Immature natural killer cell (primary cell): ENCODE measurements around the gene RASSF8. TPM values are rescaled to one million over a fixed set of nuclear protein-coding genes. Genes with fewer than 3 reads are reported as not detected.

Experiments used
- DNase-seq, 3 donors: peaks; one replicate each; pipeline ENCODE4 v3.0.0; 2022; ENCODE audit warnings: mixed read lengths in 1 of 3
- H3K27ac Mint-ChIP-seq, 6 donors: one replicate each; pipeline ENCODE4 v1.8.0; 2020; ENCODE audit warnings: mixed read lengths in 6 of 6, mild to moderate bottlenecking in 5 of 6, inconsistent platforms in 4 of 6, moderate library complexity in 3 of 6
- H3K27me3 Mint-ChIP-seq, 3 donors: one replicate each; pipeline ENCODE4 v1.8.0; 2020 to 2021; ENCODE audit warnings: low read depth in 3 of 3, mild to moderate bottlenecking in 3 of 3, mixed read lengths in 3 of 3, moderate library complexity in 3 of 3, inconsistent platforms in 1 of 3
- H3K36me3 Mint-ChIP-seq, 3 donors: one replicate each; pipeline ENCODE4 v1.8.0; 2020; ENCODE audit warnings: mixed read lengths in 3 of 3, inconsistent platforms in 2 of 3, mild to moderate bottlenecking in 2 of 3
- H3K4me1 Mint-ChIP-seq, 2 donors: one replicate each; pipeline ENCODE4 v1.8.0; 2020; ENCODE audit warnings: inconsistent platforms in 2 of 2, mild to moderate bottlenecking in 2 of 2, mixed read lengths in 2 of 2, moderate library complexity in 1 of 2
- H3K4me3 Mint-ChIP-seq, 5 donors: one replicate each; pipeline ENCODE4 v1.8.0; 2020; ENCODE audit warnings: mild to moderate bottlenecking in 5 of 5, mixed read lengths in 5 of 5, inconsistent platforms in 3 of 5, moderate library complexity in 3 of 5
- H3K9me3 Mint-ChIP-seq, 6 donors: one replicate each; pipeline ENCODE4 v1.8.0; 2020; ENCODE audit warnings: mild to moderate bottlenecking in 6 of 6, mixed read lengths in 6 of 6, inconsistent platforms in 4 of 6, moderate library complexity in 3 of 6
- polyA plus RNA-seq, 3 donors: library from polyadenylated mRNA; unstranded; fragments of 300-500 nt; fragmentation: Illumina TruSeq; gene quantifications; one replicate each; pipeline ENCODE4 v1.2.3, GENCODE V29; 2021

Gene RASSF8
- polyA plus RNA-seq, 3 donors from 2014 or later: 0.30 to 1.3 TPM; not detected in 1

DNA sequence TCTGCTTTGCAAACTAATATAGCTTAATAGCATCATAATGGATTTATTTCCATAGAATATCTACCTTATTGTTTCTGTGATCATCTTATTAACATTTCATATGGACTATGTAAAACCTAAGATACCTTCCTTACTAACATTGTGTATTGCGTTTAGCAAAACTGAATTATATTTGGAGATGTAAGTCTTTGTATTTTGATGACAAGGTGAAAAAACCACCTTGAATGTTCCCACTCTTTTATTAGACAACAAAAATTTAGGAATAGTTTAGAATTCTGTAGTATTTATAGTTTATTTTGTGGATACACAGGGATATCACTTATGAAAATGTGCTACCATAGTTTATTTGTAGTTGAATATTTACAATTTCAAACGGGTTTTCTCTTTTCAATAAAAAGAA, 32.0 kb downstream of the RASSF8 start:
- Mint-ChIP-seq H3K36me3 (no peaks in the 10 kb centered on the region), H3K27me3 (peaks cover 0 to 3% (median 0%) of the 10 kb centered on the region in 3 donors), H3K27ac (no peak overlapping the region), H3K9me3 (no peaks in the 10 kb centered on the region), H3K4me3 (no peak overlapping the region), H3K4me1 (no peaks in the 10 kb centered on the region)
- DNase-seq: no peak

DNA sequence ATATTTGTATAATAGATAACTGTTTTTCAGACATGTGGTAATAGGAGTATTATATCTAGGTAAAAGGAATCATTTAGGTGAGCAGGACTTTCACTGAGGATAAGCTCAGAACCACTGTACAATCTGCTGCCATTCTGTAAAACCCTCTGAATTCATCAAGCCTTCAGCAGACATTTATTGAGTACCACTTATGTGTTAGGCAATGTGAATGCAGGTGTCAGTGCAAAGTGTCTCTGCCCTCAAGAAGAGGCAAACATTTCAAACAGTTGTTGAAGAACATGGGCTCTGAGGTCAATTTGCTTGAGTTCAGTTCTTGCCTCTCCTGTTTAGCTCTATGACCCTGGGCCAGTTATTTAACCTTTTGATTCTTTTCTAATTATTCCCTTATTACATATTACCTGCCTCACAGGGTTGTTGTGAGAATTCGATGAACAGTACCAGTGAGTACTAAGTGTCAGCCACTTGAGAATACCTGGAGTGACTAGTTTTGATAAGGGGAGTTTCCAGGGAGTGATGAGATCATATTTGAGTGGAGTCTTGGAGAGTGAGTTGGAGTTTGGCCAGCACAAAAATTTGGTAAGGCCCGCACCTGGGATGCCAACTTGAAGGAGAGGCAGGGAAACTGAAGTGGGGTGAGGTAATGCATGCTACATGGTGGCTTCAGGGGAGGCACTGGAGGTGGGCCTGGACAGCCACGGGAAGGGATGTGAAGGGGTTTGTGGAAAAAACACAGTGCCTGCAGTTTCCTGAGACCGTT, 33.7 kb downstream of the RASSF8 start:
- peaks cover 0 to 3% (median 0%) of the 10 kb centered on the region in 3 donors for H3K27me3 Mint-ChIP-seq
- no peaks in the 10 kb centered on the region for H3K9me3 Mint-ChIP-seq
- DNase-seq: no peak
- H3K4me3 Mint-ChIP-seq: no peak overlapping the region
- H3K36me3 Mint-ChIP-seq: no peaks in the 10 kb centered on the region
- no peaks in the 10 kb centered on the region for H3K4me1 Mint-ChIP-seq
- no peak overlapping the region for H3K27ac Mint-ChIP-seq

DNA sequence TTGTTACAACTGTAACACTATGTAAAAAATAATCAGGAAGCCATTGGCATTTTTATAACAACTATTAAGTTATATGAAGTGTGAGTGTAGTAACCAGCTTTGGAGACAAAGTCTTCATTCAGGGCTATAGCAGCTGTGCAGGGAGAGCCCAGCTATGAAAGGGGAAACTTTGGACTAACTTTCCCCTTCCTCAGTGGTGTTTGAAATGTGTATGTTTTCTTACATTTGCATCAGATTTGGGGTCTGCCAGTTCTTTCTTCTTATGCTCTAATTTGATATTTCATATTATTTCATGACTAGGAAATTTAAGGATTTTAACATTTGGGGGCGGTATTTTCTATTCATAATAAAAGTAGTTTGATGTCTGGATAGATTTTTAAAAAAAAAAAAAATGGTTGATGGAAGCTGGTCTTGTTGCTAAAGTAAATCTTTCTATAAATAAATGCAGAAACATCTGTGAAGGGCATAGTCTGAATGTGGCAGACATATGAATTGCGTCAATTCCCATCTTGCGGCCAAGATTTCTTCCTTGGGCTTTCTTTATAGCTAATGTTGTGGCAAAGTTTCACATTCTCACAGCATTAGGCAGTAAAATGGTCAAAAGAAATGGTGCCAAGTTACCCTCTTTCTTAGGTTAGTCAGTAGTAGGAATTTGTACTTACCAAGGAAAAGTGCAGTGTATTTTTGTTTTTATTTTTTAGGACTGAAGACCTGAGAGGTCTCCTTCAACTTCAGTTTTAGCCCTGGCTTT, 35.6 kb downstream of the RASSF8 start:
- Mint-ChIP-seq H3K4me1 (no peaks in the 10 kb centered on the region), H3K27me3 (peaks cover 0 to 3% (median 2%) of the 10 kb centered on the region in 3 donors), H3K9me3 (no peaks in the 10 kb centered on the region), H3K4me3 (no peak overlapping the region), H3K27ac (no peak overlapping the region), H3K36me3 (no peaks in the 10 kb centered on the region)
- DNase-seq: no peak

DNA sequence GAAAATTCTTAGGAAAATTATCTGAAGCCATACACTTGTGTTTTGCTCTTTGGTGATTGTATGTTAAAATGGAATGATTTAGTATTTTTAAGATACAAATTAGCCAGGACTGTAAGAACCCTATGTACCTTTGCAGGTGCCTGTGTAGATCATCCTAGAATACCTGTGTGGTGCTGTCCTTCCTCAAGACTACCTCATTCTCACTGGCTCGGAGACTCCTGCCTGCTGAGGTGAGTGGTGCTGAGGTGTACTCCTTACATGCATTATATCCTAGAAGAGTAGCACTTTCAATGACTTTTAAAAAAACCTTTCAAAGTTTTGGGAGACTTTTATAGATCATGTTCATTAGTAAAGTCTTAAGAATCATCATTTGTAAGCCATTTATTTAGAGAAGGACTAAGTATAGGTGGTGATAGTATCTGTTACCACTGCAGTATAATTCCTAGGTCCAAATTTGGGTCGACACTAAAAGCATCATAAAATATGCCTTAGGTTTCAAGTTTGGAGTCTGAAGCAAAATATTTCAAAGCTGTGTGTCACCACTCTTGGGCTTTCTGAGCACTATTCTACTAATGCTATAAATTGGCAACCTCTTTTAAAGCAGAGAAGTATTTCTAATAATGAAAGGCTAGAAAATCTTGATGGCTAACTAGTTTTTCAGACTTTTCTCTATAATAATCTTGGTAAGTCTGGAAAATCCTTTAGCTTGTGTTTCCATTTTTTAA, 36.6 kb downstream of the RASSF8 start:
- Mint-ChIP-seq H3K4me3 (no peak overlapping the region), H3K27ac (no peak overlapping the region), H3K4me1 (no peaks in the 10 kb centered on the region), H3K36me3 (no peaks in the 10 kb centered on the region), H3K27me3 (peaks cover 0 to 3% (median 2%) of the 10 kb centered on the region in 3 donors), H3K9me3 (no peaks in the 10 kb centered on the region)
- no peak for DNase-seq

DNA sequence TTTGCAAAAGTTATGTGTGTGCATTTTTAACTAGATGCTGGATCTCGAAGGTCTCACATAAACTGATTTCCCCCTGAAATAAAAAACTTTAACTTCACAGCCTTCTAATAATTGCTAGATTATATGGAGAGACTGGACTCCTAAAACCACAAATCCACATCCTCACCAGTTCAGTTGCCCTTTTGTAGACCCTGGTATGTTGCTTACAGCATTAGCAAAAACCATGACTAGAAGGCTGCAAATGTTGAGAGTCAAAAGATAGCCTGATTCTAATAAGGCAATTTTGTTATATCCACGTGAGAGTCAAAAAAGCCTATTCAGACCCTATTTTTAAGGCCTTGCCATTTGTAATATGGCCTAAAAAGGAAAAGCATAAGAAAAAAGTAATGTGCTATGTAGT, 37.4 kb downstream of the RASSF8 start:
- H3K9me3 Mint-ChIP-seq: no peaks in the 10 kb centered on the region
- H3K4me1 Mint-ChIP-seq: no peaks in the 10 kb centered on the region
- H3K27me3 Mint-ChIP-seq: peaks cover 0 to 3% (median 2%) of the 10 kb centered on the region in 3 donors
- H3K27ac Mint-ChIP-seq: no peak overlapping the region
- H3K4me3 Mint-ChIP-seq: no peak overlapping the region
- H3K36me3 Mint-ChIP-seq: no peaks in the 10 kb centered on the region
- no peak for DNase-seq

DNA sequence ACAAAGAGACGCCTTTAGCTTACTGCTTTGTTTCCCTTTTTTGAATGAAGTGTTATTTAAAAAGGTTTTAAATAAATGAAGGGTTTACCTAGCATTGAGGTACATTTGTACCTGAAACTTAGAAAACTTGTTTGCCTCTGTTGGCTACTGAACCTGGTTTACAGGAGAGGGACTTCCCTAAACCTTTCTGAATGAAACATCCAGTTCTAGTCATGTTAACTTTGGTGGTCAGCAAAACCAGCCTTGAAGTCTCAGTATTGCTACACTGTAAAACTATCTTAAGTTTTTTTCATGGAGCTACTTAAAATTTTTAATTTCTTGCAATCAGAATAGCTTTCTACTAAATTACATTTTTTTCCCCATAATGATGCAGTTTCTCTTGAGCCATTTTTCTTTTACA, 38.2 kb downstream of the RASSF8 start:
- Mint-ChIP-seq H3K27me3 (peaks cover 0 to 3% (median 2%) of the 10 kb centered on the region in 3 donors), H3K27ac (no peak overlapping the region), H3K9me3 (no peaks in the 10 kb centered on the region), H3K36me3 (no peaks in the 10 kb centered on the region), H3K4me3 (no peak overlapping the region), H3K4me1 (no peaks in the 10 kb centered on the region)
- no peak for DNase-seq

DNA sequence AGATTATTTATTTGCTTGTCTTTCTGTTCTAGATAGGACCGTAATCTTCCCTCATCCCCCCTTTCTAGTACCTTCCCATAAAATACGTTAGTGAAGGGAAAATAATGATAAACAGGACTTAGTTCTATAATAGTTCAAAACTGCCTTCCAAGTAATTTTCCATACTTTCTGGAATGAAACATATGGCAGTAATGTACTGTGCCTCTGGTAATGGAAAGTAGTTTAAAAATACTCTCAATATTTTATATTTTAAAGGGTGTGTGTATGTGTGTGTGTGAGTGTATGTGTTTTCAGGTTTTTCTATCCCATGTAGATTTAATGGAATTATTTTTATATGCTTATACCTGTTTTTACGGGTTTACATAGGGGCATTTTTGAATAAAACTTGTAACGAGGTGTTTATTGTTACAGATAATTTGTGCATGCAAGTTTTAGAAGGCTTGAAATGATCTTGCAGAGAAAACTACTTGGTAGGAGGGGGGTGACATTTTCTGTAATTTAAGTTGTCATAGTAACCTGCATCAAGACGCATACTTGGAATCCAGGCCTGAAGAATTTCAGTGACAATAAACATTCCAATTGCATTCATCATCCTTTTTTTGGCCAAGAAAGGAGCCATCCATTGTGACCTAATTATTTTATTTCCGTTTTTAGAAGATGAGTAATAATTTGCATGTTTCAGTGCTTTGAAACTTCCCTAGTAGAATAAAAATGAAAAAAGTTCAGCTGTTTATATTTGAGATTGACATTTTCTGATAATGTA, 38.9 kb downstream of the RASSF8 start:
- no peaks in the 10 kb centered on the region for H3K4me1 Mint-ChIP-seq
- no peak overlapping the region for H3K27ac Mint-ChIP-seq
- H3K9me3 Mint-ChIP-seq: no peaks in the 10 kb centered on the region
- no peak for DNase-seq
- H3K36me3 Mint-ChIP-seq: no peaks in the 10 kb centered on the region
- no peak overlapping the region for H3K4me3 Mint-ChIP-seq
- peaks cover 0 to 3% (median 2%) of the 10 kb centered on the region in 3 donors for H3K27me3 Mint-ChIP-seq

DNA sequence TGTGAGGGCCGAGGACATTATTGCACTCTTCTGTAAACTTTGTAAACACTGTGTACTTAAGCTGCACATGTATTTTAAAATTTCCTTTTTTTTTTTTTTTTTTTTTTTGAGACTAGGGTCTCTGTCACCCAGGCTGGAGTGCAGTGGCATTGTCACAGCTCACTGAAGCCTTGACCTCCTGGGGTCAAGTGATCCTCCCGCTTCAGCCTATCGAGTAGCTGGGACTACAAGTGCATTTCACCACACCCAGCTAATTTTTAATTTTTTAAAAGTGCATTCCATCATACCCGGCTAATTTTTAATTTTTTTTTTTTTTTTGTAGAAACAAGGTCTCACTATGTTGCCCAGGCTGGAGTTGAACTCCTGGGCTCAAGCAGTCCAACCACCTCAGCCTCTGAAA, 42.4 kb downstream of the RASSF8 start:
- Mint-ChIP-seq H3K4me3 (no peak overlapping the region), H3K4me1 (no peaks in the 10 kb centered on the region), H3K27ac (no peak overlapping the region), H3K36me3 (peaks cover 0 to 3% (median 0%) of the 10 kb centered on the region in 3 donors), H3K27me3 (peaks cover 0 to 3% (median 2%) of the 10 kb centered on the region in 3 donors), H3K9me3 (peaks cover 0 to 6% (median 3%) of the 10 kb centered on the region in 6 donors)
- no peak for DNase-seq

DNA sequence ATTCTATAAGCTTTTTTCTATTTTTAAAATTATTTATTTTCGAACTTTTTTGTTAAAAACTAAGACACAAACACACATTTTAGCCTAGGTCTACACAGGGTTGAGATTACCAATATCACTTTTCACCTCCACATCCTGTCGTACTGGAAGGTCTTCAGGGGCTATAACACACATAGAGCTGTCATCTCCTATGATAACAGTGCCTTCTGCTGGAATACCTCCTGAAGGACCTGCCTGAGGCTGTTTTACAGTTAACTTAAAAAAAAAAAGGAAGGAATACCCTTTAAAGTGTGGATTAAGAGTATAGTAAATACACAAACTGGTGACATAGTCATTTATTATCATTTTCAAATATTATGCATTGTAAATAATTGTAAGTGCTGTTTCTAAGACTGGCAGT, 43.0 kb downstream of the RASSF8 start:
- H3K9me3 Mint-ChIP-seq: peaks cover 0 to 6% (median 3%) of the 10 kb centered on the region in 6 donors
- peaks cover 0 to 3% (median 0%) of the 10 kb centered on the region in 3 donors for H3K36me3 Mint-ChIP-seq
- peaks cover 0 to 3% (median 2%) of the 10 kb centered on the region in 3 donors for H3K27me3 Mint-ChIP-seq

DNA sequence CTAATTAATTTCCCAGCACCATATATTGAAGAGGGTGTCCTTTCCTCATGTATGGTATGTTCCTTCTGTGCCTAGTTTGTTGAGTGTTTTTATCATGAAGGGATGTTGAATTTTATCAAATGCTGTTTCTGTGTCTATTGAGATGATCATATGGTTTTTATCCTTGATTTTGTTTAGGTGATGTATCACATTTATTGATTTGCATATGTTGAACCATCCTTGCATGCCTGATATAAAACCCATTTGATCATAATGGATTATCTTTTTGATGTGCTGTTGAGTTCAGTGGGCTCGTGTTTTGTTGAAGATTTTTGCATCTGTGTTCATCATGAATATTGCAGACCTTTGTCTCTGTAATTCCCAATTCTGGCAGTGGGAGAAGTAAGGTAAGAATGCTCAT, 44.6 kb downstream of the RASSF8 start:
- Mint-ChIP-seq H3K4me1 (no peaks in the 10 kb centered on the region), H3K27me3 (peaks cover 0 to 3% (median 2%) of the 10 kb centered on the region in 3 donors), H3K4me3 (no peak overlapping the region), H3K9me3 (peaks cover 0 to 6% (median 3%) of the 10 kb centered on the region in 6 donors), H3K27ac (no peak overlapping the region), H3K36me3 (peaks cover 0 to 3% (median 0%) of the 10 kb centered on the region in 3 donors)
- no peak for DNase-seq

More for the DNA sequence above, 43.0 kb downstream of the RASSF8 start:
- Mint-ChIP-seq H3K4me3 (no peak overlapping the region), H3K4me1 (no peaks in the 10 kb centered on the region), H3K27ac (no peak overlapping the region)
- no peak for DNase-seq

DNA sequence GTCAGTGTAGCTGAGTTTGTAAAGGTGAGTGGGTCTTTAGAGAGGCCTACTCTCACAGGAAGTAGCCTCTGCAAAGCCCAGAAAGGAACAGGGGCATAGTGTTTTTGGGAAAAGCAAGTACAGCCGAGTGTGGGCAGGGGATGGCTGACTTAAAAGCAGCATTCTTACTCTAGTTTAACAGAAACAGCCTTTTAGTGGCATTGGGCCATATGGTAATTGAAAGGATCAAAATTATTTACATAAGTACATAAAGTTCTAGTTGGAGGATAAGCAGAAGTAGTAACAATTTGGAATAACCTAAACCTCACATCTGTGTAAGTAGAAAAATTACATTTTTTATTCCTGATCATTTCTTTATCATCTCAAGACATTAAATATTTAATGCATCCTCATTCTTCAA, 49.1 kb downstream of the RASSF8 start:
- Mint-ChIP-seq H3K9me3 (peaks cover 0 to 6% (median 3%) of the 10 kb centered on the region in 6 donors), H3K4me1 (no peaks in the 10 kb centered on the region), H3K27me3 (peaks cover 1 to 3% (median 2%) of the 10 kb centered on the region in 3 donors), H3K36me3 (peaks cover 0 to 3% (median 0%) of the 10 kb centered on the region in 3 donors), H3K27ac (no peak overlapping the region), H3K4me3 (no peak overlapping the region)
- no peak for DNase-seq

DNA sequence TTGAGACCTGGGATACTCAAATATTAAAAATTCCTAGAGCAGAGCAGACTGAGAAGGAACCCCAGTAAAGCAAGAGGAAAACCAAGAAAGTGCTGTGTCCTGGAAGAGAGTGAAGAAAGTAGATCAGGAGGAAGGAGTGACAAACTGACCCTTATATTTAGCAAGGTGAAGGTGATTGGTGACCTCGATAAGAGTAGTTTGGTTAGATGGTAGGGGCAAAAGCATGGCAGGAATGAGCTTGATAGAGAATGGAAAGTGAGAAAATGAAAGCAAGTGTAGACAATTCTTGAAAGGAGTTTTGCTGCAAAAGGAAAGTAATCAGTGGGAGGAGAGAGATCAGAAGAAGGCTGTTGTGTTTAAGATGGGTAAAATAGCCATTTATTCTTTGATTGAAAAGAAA, 51.1 kb downstream of the RASSF8 start:
- H3K4me1 Mint-ChIP-seq: no peaks in the 10 kb centered on the region
- H3K36me3 Mint-ChIP-seq: no peaks in the 10 kb centered on the region
- H3K9me3 Mint-ChIP-seq: no peaks in the 10 kb centered on the region
- H3K4me3 Mint-ChIP-seq: no peak overlapping the region
- no peak overlapping the region for H3K27ac Mint-ChIP-seq
- peaks cover 0 to 2% (median 1%) of the 10 kb centered on the region in 3 donors for H3K27me3 Mint-ChIP-seq
- no peak for DNase-seq

DNA sequence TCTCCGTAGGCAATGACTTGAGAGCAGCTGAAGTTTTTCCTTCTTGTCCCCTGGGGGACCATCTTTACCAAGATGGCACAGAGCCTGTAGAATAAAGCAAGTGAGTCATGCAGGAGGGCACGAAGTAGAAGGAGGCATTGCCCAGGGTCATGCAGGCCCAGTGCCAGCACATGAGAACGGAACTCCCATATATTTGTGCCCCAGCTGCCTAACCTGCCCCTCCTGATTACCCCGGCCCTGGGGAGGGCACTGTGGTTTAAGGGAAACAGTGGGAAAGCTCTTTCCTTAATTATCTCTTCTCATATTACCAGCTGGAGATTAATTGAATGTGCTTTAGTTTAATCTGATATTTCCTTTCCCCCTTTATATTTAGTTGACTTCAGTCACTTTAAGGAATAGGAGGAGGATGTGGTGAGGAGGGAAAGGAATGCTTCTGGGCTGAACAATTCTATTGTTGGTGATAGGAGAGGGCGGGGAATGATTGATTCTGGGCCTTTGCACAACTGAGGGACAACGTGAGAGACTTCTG, 51.9 kb downstream of the RASSF8 start:
- Mint-ChIP-seq H3K27me3 (peaks cover 0 to 2% (median 1%) of the 10 kb centered on the region in 3 donors), H3K27ac (no peak overlapping the region), H3K4me3 (no peak overlapping the region)

More for the DNA sequence above, 51.9 kb downstream of the RASSF8 start:
- Mint-ChIP-seq H3K4me1 (no peaks in the 10 kb centered on the region), H3K9me3 (no peaks in the 10 kb centered on the region), H3K36me3 (no peaks in the 10 kb centered on the region)
- DNase-seq: no peak
